CD4-positive, alpha-beta T cell treated with Interleukin-1 beta for 1 hour (primary cell): ENCODE results near the gene SLC25A48.

Experiments
- DNase-seq, 2 donors: peaks; one replicate each; pipeline ENCODE4 v3.0.0-alpha.2; 2020 to 2022

The SLC25A48 gene

GRCh38 chr5:135859641-135860040, 25.2 kb downstream of the SLC25A48 start:
- no peak for DNase-seq

- no peak for DNase-seq
Measured at GRCh38 chr5:135861641-135862040, 27.2 kb downstream of the SLC25A48 start.

GRCh38 chr5:135862086-135862485, 27.6 kb downstream of the SLC25A48 start:
- DNase-seq: no peak

- DNase-seq: no peak
Measured at GRCh38 chr5:135862744-135863143, 28.3 kb downstream of the SLC25A48 start.

GRCh38 chr5:135864503-135865435, 30.3 kb downstream of the SLC25A48 start:
- no peak for DNase-seq

- no peak for DNase-seq
Measured at GRCh38 chr5:135866016-135866415, 31.6 kb downstream of the SLC25A48 start.

- no peak for DNase-seq
Measured at GRCh38 chr5:135867599-135867998, 33.1 kb downstream of the SLC25A48 start.

- DNase-seq: no peak
Measured at GRCh38 chr5:135868681-135869080, 34.2 kb downstream of the SLC25A48 start.

GRCh38 chr5:135869276-135869675, 34.8 kb downstream of the SLC25A48 start:
- DNase-seq: no peak

- DNase-seq: no peak
Measured at GRCh38 chr5:135869935-135870334, 35.5 kb downstream of the SLC25A48 start.

- DNase-seq: no peak
Measured at GRCh38 chr5:135871268-135871915, 36.9 kb downstream of the SLC25A48 start.

GRCh38 chr5:135873831-135874230, 39.4 kb downstream of the SLC25A48 start:
- no peak for DNase-seq

- DNase-seq: no peak
Measured at GRCh38 chr5:135874461-135874860, 40.0 kb downstream of the SLC25A48 start.

- DNase-seq: no peak
Measured at GRCh38 chr5:135875567-135875966, 41.1 kb downstream of the SLC25A48 start.

GRCh38 chr5:135876146-135876545, 41.7 kb downstream of the SLC25A48 start:
- DNase-seq: no peak

GRCh38 chr5:135877570-135878155, 43.2 kb downstream of the SLC25A48 start:
- no peak for DNase-seq

- no peak for DNase-seq
Measured at GRCh38 chr5:135878156-135878620, 43.7 kb downstream of the SLC25A48 start.

GRCh38 chr5:135879591-135879990, 45.1 kb downstream of the SLC25A48 start:
- no peak for DNase-seq

- no peak for DNase-seq
Measured at GRCh38 chr5:135880278-135880677, 45.8 kb downstream of the SLC25A48 start.

- DNase-seq: no peak
Measured at GRCh38 chr5:135880801-135881200, 46.3 kb downstream of the SLC25A48 start.

- DNase-seq: no peak
Measured at GRCh38 chr5:135881244-135881643, 46.8 kb downstream of the SLC25A48 start.

GRCh38 chr5:135881819-135882218, 47.4 kb downstream of the SLC25A48 start:
- DNase-seq: no peak

- DNase-seq: no peak
Measured at GRCh38 chr5:135883026-135883425, 48.6 kb downstream of the SLC25A48 start.

- DNase-seq: no peak
Measured at GRCh38 chr5:135883441-135883840, 49.0 kb downstream of the SLC25A48 start.
